HG03460 (cell line): Measurements from ENCODE around the gene ANKMY1.

ENCODE experiments used
- ATAC-seq: cut with Tn5 transposase; IDR thresholded peaks from one replicate; pipeline ENCODE4 v1.9.1; 2021; ENCODE audit not compliant: unreplicated experiment

Gene ANKMY1

GRCh38 chr2:240462707-240463273 is 95.0 kb downstream of the ANKMY1 start:
- ATAC-seq, result no peak

GRCh38 chr2:240462073-240462706 is 95.6 kb downstream of the ANKMY1 start:
- no peak for ATAC-seq

DNA sequence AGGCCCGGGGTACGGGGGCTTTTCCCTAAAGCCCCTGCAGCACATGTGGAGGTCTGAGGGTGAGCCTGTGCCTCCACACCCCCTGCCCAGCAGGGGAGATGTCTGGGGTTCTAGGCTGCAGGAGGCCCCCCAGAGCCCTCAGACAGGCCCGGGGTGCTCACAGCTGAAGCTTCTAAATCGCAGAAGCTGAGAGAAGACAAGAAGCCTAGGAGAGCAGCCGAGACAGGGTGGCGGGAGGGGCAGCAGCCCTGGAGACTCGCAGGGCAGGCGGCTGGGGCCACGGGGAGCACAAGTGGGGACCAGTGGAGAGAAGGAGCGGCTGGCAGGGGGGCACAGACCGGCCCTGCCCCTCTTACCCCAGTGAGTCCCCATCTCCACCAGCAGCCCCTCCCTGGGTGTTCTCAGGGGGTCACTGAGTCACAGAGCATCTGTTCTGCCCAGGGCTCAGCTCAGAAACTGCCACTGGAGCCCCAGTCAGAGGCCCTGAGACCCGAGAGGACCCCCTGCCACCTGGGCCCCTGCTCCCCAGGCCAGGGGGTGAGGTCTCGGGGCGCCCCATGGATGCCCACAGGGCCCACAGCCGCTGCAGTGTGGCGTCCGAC is 96.2 kb downstream of the ANKMY1 start:
- no peak for ATAC-seq

- no peak for ATAC-seq
Measured at GRCh38 chr2:240460781-240461431, 96.9 kb downstream of the ANKMY1 start.

DNA sequence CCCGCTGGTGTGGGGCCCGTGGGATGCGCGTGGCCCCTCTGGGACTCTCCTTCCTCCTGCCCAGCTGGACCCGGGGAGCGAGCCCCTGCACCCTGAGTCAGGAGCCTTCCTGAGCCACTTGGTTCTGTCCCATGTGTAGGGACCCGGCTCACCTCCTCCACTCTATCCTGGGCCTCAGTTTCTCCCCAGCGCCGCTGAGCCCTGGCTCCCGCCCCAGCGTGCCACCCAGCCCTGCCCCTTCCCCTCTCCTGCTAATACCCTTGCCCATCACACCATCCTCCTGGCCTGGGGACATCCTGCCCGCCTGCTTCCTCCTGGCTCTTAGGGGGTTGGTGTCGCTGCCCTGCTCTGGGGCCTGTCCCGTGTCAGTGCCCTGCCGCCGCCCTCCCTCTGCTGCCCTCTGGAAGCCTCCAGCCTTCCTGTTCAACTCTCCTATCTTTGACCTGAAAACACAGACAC is 97.5 kb downstream of the ANKMY1 start:
- ATAC-seq, result no peak

DNA sequence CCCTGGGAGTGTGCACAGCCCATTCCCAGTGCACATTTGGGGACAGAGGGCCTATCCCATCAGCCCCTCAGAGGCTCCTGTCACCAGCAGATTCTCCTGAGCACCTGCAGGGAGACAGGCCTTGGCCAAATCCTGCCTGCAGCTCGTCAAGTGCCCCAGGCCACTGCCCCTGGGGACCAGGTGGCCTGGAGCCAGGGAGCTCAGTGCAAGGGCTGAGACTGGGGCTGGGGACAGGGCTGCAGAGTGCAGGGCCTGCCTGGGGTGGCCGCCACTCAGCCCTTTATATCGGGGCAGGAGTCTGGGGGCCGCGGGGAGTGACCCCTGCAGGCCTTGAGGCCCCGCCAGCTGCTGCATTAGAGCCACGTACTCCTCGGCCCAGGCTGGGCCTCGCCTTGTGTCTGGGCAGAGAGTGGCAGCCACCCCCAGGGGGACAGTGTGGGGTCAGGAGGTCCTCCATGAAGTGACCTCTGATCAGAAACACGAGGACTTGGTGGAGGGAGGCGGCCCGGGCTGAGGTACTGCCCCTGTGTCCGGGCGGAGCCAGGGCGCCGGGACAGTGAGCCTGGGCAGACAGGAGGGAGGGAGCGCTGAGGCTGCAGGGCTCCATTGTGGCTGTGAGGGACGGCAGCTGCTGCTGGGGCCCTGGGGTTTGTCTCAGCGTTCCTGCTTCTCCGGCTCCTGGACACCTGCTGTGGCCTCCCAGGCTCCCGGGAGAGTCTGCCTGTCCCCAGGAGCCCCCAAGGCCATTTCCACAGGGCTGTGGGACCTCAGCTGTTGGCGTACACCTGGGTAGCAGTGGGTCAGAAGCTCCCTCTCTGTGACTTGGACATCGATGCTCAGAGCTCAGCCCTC is 98.2 kb downstream of the ANKMY1 start:
- ATAC-seq, result no peak

DNA sequence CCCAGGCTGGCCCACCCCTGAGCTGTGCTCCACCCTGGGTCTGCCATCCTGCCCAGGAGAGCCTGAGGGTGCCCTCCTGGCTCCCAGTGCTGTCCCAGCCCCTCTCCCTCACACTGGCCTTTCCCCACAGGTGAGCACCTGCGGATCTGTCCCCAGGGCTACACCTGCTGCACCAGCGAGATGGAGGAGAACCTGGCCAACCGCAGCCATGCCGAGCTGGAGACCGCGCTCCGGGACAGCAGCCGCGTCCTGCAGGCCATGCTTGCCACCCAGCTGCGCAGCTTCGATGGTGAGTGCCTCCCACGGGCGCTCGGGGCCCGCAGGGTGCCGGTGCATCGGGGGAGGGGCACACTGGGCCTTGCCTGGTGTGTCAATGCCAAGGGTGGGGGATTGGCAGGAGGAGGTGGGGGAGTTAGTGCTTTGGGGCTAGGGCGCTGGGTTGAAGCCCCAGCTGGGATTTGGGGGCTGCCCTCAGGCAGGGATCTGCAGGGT is 98.8 kb downstream of the ANKMY1 start:
- ATAC-seq, result no peak

DNA sequence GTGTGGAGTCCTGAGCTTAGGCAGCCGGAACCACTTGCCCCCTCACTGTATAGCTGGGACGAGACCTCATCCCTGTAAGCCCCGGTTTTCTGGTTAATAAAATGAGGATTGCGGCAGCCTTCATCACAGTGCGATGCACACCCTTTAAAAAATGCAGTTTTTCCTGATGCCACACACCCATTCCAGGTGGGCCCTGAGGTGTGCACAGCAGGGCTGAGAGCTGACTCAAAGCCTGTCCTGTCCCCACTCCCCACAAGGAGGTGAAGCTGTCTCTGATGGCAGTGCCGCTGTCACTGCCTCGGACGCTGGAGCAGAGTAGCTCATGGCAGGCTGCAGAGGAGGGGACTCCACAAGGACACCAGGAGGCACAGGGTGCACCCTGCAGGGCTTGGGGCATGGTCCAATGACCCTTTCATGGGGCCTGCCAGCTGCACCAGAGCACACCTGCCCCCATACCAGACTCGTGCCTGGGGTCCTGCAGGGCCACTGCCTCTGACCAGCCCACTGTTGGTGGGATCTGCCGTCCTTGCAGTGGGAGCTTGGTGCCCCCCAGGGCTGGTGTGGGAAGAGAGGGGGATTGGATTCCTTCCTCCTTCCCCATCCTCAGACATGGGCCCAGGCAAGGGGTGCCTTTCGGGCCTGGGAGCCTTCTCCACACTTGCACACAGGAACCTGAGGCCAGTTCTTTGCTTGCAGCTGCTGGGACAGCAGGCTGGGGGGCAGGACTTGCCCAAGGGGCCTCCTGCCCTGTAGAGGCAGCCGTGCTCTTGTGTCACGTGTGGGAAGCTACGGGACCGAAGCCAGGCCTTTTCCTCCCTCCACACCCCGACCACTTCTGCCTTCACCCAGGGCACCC is 99.5 kb downstream of the ANKMY1 start:
- no peak for ATAC-seq

GRCh38 chr2:240457223-240458043 is 100.4 kb downstream of the ANKMY1 start:
- ATAC-seq, result no peak

DNA sequence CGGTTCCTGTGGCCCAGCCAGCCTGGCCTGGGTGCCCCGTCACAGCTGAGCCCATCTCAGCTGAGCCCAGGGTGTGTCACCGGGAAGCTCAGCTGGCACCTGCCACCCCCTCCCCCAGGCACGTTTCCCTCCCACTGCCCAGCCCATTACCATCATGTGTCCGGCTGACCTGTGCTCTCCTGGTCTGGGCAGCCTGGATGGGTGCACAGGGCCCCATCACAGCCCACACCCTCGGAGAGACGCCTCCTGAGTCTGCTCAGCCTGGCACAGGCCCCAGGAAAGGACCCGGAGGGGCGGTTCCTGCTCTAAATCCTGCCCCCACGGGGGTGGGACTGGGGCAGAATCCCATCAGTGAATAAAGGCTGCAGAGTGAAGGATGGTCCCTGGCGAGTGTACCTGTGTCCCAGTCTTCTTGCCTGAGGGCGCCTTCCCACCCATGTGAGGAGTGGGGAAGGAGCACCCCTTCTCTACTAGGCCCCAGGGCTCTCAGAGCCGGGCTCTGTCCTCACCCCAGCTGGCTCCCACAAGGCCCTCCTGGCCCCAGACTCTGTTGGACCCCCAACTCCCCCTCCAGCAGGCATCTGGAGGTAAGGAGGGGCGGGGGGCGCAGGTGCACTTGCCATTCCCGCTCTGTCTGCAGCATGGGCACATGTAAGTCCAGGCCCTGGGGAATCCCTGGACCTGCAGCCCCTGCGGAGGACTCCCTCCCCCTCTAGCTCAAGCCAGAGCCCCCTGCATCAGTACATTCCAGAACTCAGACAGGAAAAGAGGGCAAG is 101.2 kb downstream of the ANKMY1 start:
- no peak for ATAC-seq

DNA sequence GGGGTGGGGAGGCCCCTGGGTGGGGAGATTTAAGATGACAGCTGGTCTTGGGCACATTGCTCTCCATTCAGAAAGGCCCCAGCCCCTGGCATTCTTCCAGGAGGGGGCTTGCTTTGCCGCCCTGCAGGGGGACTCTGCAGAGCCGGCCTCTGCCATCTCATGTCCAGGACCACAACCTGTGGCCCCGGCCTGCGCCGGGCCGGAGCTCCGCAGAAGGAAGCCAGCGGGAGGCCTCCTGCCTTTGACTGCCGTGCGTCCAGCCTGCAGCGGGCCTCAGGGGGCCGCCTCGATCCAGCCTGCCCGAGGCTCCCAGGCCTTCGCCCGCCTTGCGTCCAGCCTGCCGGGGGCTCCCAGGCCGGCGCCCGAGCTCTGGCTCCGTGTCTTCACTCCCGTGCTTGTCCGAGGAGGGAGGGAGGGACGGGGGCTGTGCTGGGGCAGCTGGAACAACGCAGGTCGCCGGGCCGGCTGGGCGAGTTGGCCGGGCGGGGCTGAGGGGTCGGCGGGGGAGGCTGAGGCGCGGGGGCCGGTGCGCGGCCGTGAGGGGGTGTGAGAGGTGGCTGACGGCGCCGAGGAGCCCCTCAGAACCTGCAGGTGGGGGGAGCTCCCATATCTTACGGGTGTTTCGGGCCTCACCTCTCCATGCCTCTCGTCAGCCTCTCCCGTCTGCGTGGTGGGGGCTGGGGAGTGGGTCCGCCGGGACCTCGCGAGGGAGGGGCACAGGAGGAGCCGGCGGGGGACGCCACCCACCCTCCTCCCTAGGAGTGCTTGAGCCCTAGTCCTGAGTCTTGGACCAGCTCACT is 101.9 kb downstream of the ANKMY1 start:
- ATAC-seq, result no peak

DNA sequence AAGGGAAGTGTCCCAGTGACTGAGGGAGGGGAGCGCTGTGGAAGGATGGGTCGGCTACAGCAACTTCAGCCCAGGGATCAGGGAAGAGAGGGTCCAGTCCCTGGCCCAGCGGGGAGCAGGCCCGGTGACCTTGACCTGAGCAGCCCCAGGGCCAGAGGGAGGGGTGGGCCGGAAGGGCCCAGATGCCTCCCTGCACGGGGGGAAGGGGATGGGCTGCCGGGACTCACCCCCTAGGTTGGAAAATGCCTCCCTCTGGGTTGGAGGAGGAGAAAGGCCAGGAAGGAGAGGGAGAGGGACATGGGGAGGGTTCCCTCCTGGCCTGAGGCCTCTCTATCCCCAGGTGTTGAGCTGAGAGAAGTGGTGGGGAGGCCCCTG is 102.5 kb downstream of the ANKMY1 start:
- no peak for ATAC-seq

GRCh38 chr2:240454106-240454901 is 103.5 kb downstream of the ANKMY1 start:
- ATAC-seq, result no peak

GRCh38 chr2:240453461-240454105 is 104.2 kb downstream of the ANKMY1 start:
- ATAC-seq, result no peak

DNA sequence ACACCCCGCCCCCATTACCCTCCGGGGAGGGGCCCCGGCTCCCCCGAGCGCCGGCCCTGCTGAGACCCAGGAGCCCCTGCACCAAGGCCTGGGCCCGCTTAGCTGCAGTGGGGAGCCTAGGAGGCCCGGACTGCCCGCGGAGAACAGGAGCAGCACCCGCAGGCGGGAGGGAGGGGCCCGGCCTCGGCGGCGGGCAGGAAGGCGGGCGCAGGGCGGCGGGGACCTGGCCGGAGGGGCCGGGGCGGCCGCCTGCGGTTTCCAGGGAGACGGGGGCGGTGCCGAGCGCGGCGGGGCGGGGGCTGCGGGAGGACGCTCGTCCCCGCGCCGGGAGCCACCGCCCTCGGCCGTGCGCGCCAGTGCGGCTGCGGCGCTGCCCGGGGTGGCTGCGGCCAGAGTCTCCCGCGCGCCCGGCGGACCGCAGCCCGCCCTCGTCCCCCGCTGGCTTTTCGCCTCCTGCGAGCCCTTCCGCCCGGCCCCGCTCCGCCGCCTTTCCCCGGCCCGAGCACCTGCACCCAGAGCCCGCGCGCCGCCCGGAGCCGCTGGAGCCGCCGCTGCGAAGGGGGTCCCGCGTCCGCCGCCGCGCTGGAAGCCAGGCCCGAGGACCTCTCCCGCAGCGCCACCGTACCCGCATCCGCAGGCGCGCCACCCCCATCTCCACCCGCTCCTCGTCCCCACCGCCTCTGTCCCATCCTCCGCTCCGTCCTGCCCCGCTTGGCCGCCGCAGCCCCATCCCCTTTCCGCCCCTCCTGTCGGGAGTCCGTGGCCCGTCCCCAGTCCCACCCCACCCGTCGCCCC is 105.1 kb downstream of the ANKMY1 start:
- no peak for ATAC-seq
